ENCODE measurements around the gene MYH11.
A peak's percentile ranks its signal among the peaks of the same experiment; 100 is the strongest.

Gene MYH11

DNA sequence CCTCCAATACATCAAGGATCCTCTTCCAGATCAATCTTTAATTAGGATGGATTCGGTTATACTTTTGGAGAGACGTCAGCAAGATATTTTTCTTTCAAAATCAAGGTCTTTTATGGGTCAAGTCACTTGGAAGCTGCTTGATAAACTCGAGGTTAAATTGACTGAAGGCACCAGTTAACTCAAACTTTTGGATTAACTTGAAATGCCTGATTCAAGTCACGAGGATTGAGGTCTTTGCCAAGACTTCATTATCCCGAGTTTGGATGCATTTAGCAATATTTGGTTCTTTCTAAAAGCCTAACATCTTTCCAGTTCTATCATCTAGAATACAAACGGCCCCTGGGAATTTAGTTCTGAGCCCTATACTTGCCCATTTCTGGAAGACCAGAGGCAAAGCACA lies 82.9 kb downstream of the MYH11 start:
- no peak for DNase-seq

- no peak for DNase-seq
Observed at GRCh38 chr16:15772579-15773293, 84.1 kb downstream of the MYH11 start.

DNA sequence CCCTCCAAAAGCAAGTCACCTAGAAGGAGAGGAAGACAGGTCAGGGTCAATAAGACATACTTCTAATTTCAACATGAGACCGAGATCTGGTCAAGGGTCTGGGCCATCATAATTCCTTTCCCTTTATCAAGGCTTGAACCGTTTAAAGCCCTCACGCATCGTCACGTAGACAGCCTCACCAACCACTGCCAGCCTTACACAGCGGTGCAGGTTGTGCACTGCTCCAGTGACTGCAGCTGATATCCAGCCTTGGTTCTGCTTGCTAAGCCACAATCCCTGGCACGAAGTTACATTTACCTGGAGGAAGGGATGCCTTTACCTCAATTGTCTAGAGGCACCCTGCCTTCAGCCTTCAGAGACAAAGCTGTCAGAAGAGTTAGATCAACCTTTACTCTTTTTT lies 85.1 kb downstream of the MYH11 start:
- DNase-seq = no peak

- no peak for DNase-seq
Observed at GRCh38 chr16:15770512-15770911, 86.3 kb downstream of the MYH11 start.

GRCh38 chr16:15770107-15770506 lies 86.7 kb downstream of the MYH11 start:
- DNase-seq = no peak

DNA sequence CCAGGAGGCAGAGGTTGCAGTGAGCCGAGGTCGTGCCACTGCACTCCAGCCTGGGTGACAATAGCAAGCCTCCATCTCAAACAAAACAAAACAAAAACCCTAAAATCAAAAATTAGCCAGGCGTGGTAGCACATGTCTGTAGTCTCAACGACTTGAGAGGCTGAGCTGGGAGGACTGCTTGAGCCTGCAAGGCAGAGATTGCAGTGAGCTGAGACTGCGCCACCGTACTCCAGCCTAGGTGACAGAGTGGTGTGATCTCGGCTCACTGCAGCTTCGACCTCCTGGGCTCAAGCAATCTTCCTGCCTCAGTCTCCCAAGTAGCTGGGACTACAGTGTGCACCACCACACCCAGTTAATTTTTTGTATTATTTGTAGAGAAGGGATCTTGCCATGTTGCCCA lies 87.6 kb downstream of the MYH11 start:
- no peak for DNase-seq

- DNase-seq = no peak
Observed at GRCh38 chr16:15768201-15768600, 88.6 kb downstream of the MYH11 start.

GRCh38 chr16:15766918-15767317 lies 89.9 kb downstream of the MYH11 start:
- DNase-seq = no peak

GRCh38 chr16:15765880-15766279 lies 90.9 kb downstream of the MYH11 start:
- peak; percentile 15 to 25 for DNase-seq

DNA sequence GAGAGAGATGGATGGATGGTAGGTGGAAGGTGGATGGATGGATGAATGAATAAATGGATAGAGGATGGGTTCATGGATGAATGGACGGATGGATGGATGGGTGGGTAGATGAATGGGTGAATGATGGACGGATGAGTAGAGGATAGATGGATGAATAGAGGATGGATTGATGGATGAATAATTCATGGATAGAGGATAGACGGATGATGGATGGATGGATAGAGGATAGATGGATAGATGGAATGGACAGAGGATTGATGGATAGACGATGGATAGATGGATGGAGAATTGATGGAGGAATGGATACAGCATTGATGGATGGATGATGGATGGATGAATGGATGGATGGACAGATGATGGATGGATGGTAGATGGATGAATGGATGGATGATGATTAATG lies 91.7 kb downstream of the MYH11 start:
- DNase-seq = no peak

GRCh38 chr16:15764112-15764511 lies 92.7 kb downstream of the MYH11 start:
- no peak for DNase-seq

DNA sequence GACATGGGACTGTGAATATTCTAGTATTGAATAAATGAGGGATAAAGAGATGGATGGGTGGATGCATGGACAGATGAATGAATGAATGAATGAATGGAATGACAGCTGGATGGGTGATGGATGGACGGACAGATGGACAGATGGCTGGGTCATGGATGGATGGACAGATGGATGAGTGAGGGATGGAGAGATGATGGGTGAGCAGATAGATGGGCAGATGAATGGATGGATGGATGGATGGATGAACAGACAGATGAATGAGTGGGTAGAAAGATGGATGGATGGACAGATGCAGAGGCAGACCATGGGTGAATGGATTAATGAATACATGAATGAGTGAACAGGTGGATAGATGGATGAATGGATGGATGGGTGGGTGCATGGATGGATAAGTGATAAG lies 96.7 kb downstream of the MYH11 start:
- no peak for DNase-seq

DNA sequence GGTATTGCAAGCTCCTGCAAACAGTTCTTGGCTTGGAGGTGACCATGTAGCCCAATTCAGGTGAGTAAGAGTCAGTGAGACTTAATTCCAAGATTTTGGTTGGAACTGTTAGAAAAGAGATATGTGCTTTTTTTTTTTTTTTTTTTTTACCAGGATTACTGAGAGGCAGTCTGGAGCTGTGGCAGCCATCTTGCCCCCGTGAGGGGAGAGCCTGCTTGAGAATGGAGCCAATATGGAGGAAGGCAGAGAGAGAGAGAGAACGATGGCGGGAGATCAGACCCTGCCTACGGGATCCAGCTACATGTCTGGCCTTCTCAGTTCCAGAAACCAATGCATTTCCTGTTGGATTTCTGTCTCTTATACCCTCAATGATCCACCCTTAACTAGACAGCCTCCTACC lies 97.8 kb downstream of the MYH11 start:
- DNase-seq = no peak

GRCh38 chr16:15757630-15758251 lies 99.1 kb downstream of the MYH11 start:
- peak in 1 of 2 donors; percentile 14 for DNase-seq

DNA sequence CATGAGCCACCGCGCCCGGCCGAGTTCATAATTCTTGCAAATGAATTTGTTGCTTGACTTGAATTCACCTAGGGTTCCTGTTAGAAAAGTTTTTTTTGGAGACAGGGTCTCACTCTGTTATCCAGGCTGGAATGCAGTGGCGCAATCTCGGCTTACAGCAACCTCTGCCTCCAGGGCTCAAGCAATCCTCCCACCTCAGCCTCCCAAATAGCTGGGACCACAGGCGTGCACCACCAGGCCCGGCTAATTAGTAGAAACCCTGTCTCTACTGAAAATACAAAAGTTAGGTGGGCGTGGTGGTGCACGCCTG lies 99.8 kb downstream of the MYH11 start:
- DNase-seq = no peak

GRCh38 chr16:15754821-15755534 lies 101.8 kb downstream of the MYH11 start:
- no peak for DNase-seq

DNA sequence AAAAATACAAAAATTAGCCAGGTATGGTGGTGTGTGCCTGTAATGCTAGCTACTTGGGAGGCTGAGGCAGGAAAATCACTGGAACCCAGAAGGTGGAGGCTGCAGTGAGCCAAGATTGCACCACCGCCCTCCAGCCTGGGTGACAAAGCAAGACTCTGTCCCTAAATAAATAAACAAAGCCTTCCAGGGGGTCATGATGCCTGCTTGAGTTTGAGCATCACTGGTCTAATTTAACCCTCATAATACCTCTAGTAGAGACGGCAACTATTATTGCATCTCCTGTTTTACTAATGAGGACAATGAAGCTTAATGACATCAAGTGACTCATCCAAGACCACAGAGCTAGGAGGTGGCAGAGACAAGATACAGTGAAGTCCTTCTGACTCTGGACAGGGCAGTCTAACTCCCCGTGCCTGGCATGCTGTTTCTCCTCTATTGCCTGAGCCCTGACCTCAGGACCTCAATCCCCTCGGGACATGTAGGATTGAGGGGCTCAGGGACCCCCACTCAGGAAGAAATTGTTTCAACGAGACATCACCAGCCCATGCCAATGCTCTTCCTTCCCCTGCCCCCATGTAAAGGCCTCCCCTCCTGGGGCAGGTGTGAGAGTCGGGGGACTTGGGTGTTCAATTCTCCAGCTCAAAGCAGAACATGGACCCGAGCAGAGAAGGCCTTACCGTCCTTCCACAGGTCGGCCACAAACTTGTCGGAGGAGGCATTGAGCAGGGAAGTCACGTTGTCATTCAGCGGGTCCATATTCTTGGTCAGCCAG lies 103.9 kb downstream of the MYH11 start:
- no peak for DNase-seq

DNA sequence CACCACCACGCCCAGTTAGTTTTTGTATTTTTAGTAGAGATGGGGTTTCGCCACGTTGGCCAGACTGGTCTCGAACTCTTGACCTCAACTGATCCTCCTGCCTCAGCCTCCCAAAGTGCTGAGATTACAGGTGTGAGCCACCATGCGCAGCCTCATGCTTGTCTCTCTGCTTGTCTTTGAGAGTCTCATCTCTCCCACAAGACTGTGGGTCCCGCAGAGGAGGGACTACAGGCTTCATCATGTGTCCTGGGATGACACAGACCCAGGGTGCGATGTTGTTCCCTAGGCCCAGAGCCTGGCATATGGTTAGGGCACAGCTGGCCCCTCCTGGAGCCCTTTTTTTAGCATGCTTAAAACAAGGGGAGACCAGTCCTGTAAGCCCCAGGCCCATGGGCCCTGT lies 104.9 kb downstream of the MYH11 start:
- no peak for DNase-seq

DNA sequence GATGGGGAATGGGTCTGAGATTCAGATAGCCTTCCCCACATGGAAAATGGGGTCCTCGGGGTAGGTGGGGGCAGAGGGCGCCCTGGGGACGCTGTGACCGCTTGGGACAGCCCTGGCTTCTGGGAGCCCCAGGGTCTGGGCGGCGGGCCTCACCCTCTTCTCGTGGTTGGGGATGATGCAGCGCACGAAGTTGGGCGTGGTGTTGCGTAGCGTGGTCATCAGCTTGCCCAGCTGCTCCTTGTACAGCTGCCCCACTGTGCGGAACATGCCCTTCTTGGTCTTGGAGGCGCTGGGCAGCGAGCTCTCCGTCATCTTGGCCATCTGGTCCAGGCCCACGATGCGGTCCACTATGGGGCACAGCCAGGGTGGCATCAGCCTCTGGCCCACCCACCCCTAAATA lies 106.8 kb downstream of the MYH11 start:
- no peak for DNase-seq

- DNase-seq = no peak
Observed at GRCh38 chr16:15749371-15749770, 107.5 kb downstream of the MYH11 start.

DNA sequence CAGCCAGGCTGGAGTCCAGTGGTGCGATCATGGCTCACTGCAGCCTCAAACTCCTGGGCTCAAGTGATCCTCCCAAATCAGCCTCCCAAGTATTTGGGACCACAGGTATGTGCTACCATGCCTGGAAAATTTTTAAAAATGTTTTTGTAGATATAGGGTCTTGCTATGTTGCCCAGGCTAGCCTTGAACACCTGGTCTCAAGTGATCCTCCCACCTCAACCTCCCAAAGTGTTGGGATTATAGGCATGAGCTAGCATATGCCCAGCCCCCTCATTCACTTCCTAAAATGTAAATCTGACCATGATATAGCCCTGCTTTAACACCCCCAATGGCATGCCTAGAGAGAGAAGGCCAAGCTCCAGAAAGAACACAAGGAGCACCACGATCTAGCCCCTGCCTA lies 108.2 kb downstream of the MYH11 start:
- no peak for DNase-seq

- DNase-seq = no peak
Observed at GRCh38 chr16:15747937-15748336, 108.9 kb downstream of the MYH11 start.

- DNase-seq = no peak
Observed at GRCh38 chr16:15746332-15746731, 110.5 kb downstream of the MYH11 start.

- no peak for DNase-seq
Observed at GRCh38 chr16:15743657-15744056, 113.2 kb downstream of the MYH11 start.
